ENCODE data around the gene CAPS2. TPM values are rescaled to one million over a fixed set of nuclear protein-coding genes. Genes with fewer than 3 reads are reported as not detected.

The CAPS2 gene
- total RNA-seq, 1 donor from 2014 or later, result 10.0 TPM

- DNase-seq, result no peak
Observed at GRCh38 chr12:75302781-75303180, 27.3 kb downstream of the CAPS2 start.

GRCh38 chr12:75302225-75302624 lies 27.9 kb downstream of the CAPS2 start:
- DNase-seq, result no peak

DNA sequence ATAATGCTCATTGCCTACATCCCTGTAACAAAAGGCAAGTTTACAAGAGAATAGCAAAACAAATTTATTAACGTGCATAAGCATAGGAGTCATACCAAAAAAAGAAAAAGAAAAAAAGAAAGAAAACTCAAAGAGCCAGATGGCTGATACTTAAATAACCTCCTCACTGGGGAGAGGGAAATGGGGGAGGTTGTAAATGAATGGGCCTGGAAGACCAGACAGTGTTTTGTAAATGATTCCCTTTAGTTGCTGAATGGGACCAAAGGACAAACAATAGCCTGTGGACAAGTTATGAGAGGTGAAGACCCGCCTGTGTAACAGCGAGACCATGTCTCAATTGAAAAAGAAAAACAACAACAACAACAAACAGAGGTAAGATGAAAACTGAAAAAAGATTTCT lies 35.3 kb downstream of the CAPS2 start:
- no peak for DNase-seq

DNA sequence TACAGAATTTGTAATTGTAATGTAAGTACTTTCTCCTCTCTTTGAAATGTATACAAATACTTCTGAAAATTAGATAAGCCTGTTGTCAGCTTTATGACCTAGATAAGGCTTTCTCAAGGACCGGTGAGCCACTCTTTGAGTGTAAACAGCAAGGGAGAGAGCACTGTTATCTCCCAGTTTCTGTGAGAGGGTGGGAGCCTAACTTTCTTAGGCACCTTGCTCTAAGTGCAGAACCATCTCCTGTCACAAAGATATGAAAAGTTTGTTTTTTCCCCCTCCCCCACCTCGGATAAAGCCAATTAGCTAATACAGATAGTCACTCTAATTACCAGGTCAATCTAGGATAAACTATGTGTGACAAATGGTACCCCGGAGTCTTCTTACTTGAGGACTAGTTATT lies 35.8 kb downstream of the CAPS2 start:
- DNase-seq, result no peak

- DNase-seq, result no peak
Observed at GRCh38 chr12:75291014-75291413, 39.1 kb downstream of the CAPS2 start.

DNA sequence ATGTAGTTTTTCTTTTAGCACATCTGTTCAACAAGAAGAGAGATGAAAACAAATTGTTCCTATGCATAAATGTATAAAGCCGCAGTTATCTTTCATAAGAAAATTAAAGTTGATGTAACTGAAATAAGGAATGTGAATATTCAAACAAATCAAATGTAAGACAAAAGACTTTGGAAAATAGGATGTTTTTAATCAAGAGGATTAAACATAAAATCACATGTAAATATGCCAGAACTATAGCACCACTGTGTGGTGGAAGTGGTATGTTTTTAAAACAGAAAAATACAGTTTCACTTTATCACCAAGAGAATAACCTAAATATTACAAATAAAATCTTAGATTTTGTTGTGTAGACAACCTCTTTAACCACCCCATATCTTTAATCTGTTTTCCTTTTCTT lies 40.4 kb downstream of the CAPS2 start:
- no peak for DNase-seq

- DNase-seq, result no peak
Observed at GRCh38 chr12:75288860-75289259, 41.3 kb downstream of the CAPS2 start.

DNA sequence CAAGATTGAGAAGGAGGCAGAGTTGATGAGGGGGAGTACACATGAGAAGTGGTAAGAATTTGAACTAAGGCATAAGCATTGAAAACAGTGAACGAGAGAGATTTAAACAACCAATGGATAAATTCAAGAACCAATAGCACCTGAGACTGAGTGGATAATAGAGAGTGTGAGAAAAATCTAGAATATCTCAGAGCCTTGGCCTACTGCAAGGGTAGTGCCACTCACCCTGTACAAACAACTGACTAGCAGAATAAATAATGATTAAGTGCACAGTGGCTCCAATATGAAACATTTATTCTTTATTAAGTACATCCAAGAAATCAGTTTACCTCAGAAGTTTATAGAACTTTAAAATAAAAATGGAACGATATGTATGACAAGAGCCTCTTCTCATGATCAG lies 54.4 kb downstream of the CAPS2 start:
- no peak for DNase-seq

- no peak for DNase-seq
Observed at GRCh38 chr12:75271576-75271975, 58.5 kb downstream of the CAPS2 start.

DNA sequence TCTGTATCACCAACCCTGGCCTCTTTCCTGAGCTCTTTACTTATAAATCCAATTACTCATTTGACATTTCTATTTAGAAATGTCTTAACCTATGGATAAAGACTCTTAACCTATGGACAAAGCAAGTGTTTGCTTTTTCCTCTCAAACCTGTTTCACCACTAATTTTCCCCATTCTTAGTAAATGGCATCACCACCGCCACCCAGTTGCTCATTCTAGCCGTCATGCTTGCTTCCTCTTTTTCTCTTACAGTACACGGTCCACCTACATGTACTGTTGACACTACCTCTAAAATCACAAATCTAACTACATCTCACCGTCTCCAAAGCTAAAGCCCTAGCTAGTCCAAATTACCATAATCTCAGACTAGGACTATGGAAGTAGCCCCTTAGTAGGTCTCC lies 60.0 kb downstream of the CAPS2 start:
- no peak for DNase-seq

DNA sequence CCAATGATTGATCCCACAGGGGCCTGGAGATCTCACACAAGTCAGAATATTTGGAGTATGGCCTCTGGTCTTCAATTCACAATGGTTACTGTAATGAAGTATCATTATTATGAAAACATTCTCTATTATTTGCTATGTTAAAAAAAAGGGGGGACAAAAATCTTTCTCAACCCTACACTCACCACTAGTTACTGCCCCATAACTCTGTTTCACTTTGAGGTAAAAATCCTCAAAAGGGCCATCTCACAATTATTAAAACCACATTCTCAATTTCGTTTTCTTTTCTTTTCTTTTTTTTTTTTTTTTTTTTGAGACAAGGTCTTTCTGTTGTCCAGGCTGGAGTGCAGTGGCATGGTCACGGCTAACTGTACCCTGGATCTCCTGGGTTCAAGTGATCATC lies 60.9 kb downstream of the CAPS2 start:
- no peak for DNase-seq

DNA sequence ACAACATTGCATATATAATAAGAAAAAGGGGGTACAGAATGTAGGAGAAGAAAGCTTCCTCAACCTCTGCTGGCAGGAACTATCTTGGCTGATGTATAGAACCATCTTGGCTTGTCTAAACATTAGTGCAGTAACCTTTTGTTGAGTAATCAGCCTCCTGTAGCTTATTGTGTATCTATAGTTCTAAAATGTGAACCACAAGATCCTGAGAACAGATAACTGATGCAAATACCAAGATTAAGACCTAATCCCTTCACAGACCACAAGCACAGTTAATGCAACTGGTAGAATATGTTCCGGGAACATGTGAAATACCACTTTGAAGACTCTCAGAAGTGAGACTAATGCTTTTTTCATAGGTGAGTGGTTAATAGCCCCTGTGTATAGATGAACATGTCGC lies 69.8 kb downstream of the CAPS2 start:
- DNase-seq, result no peak

GRCh38 chr12:75259143-75259542 lies 71.0 kb downstream of the CAPS2 start:
- no peak for DNase-seq

DNA sequence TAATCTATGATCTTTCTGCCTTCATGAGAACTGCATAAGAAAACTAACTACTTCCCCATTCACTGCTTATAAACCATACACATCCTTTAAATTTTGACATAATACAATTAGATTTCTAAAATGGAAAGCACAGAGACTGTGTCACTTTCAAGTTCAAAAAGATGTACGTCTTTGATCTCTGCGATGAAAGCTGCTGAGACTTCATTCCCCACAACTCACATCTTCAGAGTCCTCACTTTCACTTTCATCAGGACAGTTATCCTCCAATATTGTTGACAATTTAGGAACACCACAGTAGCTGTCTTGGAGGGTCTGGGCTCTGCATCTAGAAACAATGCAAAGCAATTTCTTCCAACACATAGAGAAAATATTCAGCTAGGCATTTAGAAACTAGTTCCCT lies 72.6 kb downstream of the CAPS2 start:
- no peak for DNase-seq

DNA sequence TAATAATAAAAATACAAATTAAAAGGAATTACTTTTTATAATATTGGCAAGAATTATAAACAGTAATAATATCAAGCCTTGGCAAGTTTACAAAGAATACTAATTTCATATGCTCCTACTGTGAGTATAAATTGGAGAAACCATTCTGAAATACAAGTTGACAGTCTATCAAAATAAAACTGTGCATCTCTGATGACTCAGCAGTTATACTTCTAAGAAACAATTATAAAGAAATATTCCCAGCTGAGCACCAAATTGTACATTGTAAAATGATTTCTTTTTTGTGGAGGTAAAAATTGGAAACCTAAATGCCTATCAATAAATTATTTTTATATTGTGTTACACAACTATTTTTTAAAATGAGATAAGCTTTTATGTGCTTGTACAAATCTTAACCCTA lies 85.0 kb downstream of the CAPS2 start:
- no peak for DNase-seq

DNA sequence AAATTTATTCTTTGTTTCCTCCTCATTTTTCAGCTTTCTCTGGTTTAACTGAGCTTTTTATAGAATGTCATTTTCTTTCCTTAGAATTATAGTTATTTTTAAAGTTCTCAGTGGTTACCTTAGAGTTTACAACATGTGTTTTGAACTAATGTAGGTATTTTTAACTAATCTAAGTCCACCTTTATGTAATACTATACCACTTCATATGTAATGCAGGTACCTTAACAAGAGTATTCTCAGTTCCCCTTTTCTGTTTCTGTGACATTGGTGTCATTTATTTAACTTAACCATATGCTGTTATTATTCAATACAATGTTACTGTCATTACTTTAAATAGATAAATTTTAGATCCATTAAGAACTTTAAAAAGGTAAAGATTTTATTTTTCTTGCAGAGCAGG lies 90.1 kb downstream of the CAPS2 start:
- no peak for DNase-seq

DNA sequence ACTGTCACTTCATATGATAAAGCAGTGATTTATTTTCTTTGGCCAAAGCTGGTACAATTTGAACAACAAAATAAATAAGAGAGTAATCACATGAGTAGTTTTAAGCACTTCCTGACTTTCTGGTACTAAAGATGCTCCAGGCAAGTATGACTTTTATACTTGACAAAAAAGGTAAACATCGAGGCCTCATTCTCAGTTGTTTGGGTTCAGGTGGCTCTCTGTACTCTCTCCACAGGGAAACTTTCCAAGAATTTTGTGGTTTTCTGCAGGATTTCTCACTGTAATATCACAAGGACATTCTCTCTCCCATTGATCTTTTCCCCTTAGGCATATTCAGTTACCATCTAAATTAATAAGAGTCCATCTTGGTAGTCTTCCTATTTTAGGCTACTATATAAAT lies 93.9 kb downstream of the CAPS2 start:
- DNase-seq, result no peak

DNA sequence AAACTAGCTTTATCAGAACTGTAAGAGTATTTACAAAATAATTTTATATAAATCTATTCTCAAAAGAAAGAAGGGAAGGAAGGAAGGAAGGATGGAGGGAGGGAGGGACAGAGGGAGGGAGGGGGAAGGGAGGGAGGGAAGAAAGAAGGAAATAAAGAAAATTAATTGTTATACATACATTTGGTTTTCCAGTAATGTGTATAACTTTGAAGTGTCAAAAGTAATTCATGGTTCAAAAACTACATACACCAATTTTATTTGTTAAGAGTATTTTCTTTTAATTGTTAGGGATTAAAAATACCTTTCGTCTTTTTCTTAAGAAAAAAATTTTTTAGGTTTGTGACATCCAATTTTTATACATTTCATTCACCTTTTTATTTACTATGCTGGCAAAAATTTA lies 103.0 kb downstream of the CAPS2 start:
- no peak for DNase-seq

Other genes starting within 250 kb of the CAPS2 start
- gene KCNC2, start 120.5 kb downstream of the CAPS2 start, total RNA-seq, result 21.1 TPM
- not detected for gene GLIPR1L1, start 4.3 kb upstream of the CAPS2 start, total RNA-seq
- gene GLIPR1L2, start 60.8 kb upstream of the CAPS2 start, total RNA-seq, result 2.3 TPM
- 2.8 TPM for gene GLIPR1, start 150.4 kb upstream of the CAPS2 start, total RNA-seq
- 44.9 TPM for gene KRR1, start 181.3 kb upstream of the CAPS2 start, total RNA-seq